HG02571 (cell line): ENCODE results near the gene FFAR4.

ENCODE experiments used
- ATAC-seq: cut with Tn5 transposase; IDR thresholded peaks from one replicate; pipeline ENCODE4 v1.9.1; 2021; ENCODE audit warnings: mild to moderate bottlenecking, moderate library complexity; ENCODE audit not compliant: unreplicated experiment

The FFAR4 gene

DNA sequence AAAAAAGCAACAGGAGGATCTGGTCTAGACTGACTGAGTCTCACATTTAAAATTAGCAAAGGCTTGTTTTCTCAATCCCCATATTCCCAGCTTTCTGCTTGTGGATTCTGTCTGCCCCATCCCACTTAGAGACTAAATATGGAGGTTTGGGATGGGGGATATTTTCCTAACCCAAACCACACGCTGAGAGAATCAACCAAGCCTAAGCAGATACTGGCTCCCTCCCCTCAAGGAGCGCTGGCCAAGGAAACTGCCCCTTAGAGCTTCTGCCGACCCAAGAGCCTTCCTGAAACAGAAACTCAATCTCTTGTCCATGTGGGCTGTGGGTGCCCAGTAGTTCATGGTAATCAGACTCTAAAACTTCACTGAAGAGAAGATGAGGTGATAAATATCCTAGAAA is 3.9 kb downstream of the FFAR4 start:
- ATAC-seq = no peak

GRCh38 chr10:93572606-93573005 is 6.1 kb downstream of the FFAR4 start:
- no peak for ATAC-seq

GRCh38 chr10:93573051-93573909 is 6.8 kb downstream of the FFAR4 start:
- ATAC-seq = no peak

GRCh38 chr10:93573924-93574323 is 7.5 kb downstream of the FFAR4 start:
- no peak for ATAC-seq

- ATAC-seq = no peak
These were observed 10.4 kb downstream of the FFAR4 start for GRCh38 chr10:93576888-93577287.

- no peak for ATAC-seq
These were observed 11.1 kb downstream of the FFAR4 start for GRCh38 chr10:93577565-93577964.

GRCh38 chr10:93579089-93579488 is 12.6 kb downstream of the FFAR4 start:
- ATAC-seq = no peak

GRCh38 chr10:93579985-93580711 is 13.7 kb downstream of the FFAR4 start:
- ATAC-seq = no peak

DNA sequence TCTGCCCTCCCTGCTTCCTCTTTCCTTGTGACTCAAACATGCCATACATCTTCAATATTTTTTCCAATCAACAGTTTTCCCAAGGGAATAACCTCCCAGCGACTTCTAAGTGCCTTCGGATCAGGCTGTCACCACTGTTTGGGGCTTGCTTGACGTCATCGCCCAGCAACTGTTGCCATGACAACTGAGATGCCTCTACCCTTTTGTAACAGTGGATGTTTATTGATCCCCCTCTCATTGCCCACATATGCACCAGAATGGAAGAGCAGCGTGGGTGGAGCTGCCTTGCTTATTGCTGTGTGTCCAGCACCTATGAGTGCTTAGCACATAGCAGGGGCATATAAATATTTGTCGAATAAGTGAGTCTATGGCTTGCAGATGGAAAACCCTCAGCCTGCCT is 14.4 kb downstream of the FFAR4 start:
- no peak for ATAC-seq

GRCh38 chr10:93584445-93584844 is 18.0 kb downstream of the FFAR4 start:
- no peak for ATAC-seq

GRCh38 chr10:93589648-93590562 is 23.4 kb downstream of the FFAR4 start:
- no peak for ATAC-seq

GRCh38 chr10:93590638-93591037 is 24.2 kb downstream of the FFAR4 start:
- ATAC-seq = no peak

DNA sequence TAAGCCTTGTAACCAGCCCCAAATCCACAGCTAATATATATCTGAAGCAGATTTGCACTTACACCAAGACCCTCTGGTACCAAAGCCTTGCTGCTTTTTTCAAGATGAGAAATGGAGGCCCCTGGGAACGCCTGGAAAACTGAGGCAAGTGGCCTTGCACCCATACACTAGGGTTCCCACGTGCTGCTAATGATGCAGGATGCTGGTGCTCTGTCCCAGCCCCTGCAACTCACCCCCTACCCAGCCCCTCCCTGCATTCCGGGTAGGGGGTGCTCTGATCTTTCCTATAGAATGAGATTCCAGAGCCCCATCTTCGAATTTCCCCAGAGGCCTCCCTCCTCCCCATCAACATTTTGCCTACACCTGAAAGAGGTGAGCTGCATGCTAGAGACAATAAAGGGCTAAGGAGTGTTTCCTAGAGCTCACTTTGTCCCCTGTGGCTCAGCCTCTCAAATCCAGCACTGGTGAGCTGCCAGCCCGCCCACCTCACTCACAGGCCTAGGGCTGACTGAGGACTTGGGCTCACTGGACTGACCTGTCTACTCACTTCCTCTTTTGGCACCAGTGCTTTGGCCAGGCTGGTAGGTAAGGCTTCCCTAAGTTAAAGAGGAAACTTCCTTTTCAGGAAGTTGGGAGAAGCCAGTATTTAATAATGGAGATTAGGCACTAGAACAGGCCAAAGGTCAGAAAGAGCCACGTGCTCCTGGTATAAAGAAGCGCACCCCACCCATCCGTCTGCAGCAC is 24.8 kb downstream of the FFAR4 start:
- ATAC-seq = no peak

- ATAC-seq = no peak
These were observed 26.8 kb downstream of the FFAR4 start for GRCh38 chr10:93593254-93593653.

- ATAC-seq = no peak
These were observed 27.3 kb downstream of the FFAR4 start for GRCh38 chr10:93593749-93594148.

GRCh38 chr10:93594518-93594917 is 28.1 kb downstream of the FFAR4 start:
- no peak for ATAC-seq

GRCh38 chr10:93595378-93596161 is 29.1 kb downstream of the FFAR4 start:
- no peak for ATAC-seq

GRCh38 chr10:93596539-93596938 is 30.1 kb downstream of the FFAR4 start:
- no peak for ATAC-seq

GRCh38 chr10:93597075-93597599 is 30.7 kb downstream of the FFAR4 start:
- no peak for ATAC-seq
